HG02642 (cell line): ENCODE results near the gene DOCK11.

ENCODE experiments used
- ATAC-seq: cut with Tn5 transposase; IDR thresholded peaks from one replicate; pipeline ENCODE4 v1.9.1; 2021; ENCODE audit warnings: mild to moderate bottlenecking; ENCODE audit not compliant: unreplicated experiment, poor library complexity

Gene DOCK11

GRCh38 chrX:118499295-118499694 lies 3.7 kb downstream of the DOCK11 start:
- ATAC-seq = no peak

DNA sequence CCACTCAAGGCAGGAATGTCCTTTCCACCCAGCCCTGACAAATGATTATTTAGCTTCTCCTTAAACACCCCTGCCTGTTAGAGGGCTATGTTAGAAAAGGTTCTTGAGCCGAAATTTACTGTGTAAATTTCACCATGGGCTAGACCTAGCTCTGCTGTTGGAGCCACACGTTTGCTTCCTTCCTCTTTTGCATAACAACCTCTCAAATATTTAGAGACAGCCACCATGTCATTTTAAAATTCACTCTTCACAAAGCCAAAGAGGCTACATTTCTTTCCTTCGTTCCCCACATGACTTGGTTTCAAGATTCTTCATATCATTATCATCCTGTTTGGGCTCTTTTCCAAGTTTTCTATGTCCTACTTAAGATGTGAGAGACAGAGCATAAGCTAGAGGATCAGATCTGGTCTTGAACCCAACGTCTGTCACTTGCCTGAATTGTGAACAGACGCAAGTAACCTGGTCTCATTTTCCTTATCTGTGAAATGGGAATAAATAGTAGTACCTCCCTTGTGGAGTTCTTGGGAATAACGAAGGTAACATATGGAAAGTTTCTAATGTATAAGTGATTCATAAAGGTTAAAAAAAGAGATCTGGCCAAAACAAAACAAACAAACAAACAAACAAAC lies 6.7 kb downstream of the DOCK11 start:
- ATAC-seq = no peak

DNA sequence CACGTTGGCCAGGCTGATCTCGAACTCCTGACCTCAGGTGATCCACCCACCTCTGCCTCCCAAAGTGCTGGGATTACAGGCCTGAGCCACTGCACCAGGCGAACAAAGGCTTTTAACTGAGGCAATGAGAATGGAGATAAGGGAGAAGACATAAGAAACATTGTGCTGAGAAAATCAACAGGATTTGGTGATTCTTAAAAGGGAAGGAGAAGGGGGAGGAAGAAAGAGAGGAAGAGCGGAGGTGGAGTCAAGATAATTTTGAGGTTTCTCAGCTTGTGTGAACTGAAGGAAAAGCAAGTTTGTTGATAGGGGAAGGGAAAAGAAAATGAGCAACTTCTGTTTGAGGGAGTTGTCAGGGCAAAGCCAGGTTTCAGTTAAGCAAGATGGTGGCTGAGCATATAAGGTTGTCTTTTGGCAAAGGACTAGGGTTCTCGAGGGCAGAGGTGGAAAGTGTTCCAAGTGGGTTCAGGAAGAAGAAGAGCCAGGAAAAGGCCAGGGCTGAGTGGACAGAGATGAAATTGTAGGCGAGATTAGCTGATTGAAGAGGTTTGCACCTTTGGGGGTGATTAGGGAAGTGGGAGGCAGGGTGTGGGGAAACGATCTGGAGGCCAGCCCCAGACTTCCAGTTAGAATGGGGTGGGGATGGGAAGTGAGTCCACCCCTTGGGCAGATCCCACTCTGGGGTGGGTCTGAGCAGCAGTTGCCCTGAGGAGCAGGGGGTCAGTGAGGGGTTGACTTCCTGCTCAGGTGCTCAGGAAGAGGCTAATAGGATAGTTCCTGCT lies 7.8 kb downstream of the DOCK11 start:
- ATAC-seq = no peak

DNA sequence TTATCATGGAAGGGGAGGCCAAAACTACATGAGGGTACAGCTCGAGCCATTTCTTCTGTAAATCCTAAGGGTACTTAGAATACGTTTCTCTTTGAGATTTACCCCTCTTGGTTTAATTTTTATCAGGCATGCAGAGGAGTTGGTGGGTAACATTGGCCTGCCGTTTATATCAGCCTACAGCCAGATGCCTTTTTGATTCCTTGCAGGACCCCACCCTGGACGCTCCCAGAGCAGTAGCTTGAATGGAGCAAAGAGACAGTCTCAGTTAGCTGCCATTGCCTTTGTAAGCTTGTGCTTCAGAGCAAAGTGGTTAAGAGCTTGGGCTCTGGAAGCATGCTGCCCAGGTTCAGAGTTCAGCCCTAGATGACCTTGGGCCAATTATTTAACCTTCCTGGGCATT lies 9.0 kb downstream of the DOCK11 start:
- no peak for ATAC-seq

DNA sequence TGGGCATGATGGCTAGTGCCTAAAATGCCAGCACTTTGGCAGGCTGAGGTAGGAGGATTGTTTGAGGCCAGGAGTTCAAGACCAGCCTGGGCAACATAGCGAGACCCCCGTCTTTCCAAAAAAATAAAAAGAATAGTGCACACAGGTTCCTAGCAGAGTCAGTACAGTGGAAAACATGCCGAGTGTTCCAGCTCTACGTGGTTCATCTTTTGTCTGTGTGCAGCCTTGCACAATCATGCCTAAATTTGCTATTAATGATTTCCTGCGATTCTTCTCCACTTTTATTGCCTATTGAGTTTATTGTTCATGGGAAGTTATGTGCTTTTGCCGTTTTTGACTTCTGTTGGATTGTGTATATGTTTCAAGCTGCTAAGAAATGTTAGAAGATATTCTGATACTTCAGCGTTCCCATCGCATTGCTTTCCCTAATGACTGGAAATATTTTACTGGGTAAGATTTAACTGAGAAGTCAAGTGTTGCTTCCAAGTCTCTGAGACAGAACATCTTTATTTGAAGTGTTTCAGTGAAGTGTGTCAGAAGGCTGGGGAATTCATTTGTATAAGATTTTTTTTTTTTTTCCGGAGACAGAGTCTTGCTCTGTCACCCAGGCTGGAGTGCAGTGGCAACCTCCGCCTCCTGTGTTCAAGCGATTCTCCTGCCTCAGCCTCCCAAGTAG lies 11.3 kb downstream of the DOCK11 start:
- no peak for ATAC-seq

DNA sequence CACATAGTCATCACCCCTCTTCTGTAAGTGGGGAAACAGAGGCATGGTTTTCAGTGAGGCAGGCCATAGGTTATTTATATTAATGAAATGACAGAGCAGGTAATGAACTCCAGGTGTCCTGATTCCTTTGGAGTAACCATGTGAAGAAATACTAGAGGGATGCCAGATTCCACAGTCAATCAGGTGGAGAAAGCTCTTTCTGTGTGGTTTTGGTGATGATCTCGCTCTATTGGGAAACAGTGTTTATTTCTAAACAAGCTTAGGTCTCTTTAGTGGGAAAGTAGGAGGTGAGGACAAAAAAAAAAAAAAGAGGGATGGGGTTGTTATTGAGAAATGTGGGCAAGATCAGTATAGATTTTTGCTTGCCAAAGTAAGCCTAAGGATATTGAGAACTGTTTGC lies 12.2 kb downstream of the DOCK11 start:
- no peak for ATAC-seq

GRCh38 chrX:118508221-118508620 lies 12.6 kb downstream of the DOCK11 start:
- ATAC-seq = no peak

DNA sequence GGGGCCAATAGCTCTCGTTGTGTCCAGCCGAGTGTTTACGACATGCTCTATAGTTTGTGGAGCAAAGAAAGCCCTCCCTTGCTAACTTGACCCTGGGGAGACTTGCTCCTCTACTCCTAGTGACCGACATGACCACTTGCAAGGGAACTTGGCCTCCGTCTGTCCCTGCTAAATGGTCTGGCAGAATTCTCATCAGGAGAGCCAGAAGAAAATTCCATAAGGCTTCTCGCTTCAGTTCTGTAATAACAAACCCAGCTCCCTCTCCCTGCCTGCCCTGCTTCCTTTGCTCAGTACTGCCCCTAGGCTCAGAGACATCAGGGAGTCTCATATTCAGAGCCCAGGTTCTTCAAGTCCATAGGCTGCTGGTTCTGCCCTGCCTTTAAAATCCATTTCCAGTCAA lies 13.0 kb downstream of the DOCK11 start:
- no peak for ATAC-seq

DNA sequence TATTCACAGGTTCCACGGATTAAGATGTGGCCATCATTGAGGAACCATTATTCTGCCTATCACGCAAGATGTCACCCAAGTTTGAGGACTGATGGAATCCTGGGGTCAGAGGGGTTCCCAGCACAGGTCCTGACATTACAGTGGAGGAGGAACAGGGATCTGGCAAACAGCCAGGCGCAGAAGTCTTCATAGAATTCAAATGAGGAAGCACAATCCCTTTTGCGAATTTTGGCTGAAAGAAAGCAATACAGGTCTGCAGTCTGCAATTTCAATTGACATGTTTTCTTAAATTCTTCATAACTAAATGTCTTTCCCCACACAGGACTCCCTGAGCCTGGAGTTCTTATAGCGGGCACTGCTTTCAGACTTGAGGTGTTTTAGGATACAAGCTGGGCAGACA lies 14.5 kb downstream of the DOCK11 start:
- ATAC-seq = no peak

GRCh38 chrX:118513120-118513898 lies 17.7 kb downstream of the DOCK11 start:
- no peak for ATAC-seq

DNA sequence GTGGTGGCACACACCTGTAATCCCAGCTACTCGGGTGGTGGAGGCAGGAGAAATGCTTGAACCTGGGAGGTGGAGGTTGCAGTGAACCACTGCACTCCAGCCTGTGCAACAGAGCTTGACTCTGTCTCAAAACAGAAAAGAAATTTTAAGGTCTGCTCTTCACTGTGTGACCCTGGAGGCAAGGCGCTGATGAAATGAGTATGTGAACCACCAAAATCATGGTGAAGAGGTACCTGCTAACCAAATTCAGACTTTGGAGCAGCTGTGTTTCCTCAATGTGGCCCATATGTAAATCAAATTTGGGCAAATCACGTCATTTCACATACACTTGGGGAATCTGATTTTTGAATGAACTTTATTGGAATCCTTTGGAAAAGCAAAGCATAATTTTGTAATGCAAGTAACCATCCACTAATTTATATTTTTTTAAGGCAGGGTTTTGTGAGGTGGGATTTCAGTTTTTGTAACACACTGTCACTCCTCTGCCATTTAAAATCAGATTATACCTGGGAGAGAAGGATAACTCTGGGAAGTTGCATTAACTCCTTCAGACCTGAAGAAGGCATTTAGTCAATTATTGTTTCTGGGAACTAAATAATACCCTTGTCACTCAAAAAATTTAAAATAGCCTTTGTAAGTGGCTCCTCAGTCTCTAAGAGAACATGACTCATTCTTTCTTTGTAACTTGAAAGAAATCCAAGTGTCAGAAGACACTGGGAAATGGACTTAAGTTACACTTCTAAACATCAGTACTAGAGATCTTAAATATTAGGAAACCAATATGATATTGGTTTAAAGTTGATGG lies 24.0 kb downstream of the DOCK11 start:
- ATAC-seq = no peak

GRCh38 chrX:118520216-118521206 lies 24.9 kb downstream of the DOCK11 start:
- ATAC-seq = no peak

- no peak for ATAC-seq
Measured at GRCh38 chrX:118521435-118521834, 25.8 kb downstream of the DOCK11 start.

GRCh38 chrX:118522230-118522926 lies 26.8 kb downstream of the DOCK11 start:
- ATAC-seq = no peak

- no peak for ATAC-seq
Measured at GRCh38 chrX:118523920-118524319, 28.3 kb downstream of the DOCK11 start.

- no peak for ATAC-seq
Measured at GRCh38 chrX:118524344-118524743, 28.7 kb downstream of the DOCK11 start.

- ATAC-seq = no peak
Measured at GRCh38 chrX:118525174-118525730, 29.6 kb downstream of the DOCK11 start.

DNA sequence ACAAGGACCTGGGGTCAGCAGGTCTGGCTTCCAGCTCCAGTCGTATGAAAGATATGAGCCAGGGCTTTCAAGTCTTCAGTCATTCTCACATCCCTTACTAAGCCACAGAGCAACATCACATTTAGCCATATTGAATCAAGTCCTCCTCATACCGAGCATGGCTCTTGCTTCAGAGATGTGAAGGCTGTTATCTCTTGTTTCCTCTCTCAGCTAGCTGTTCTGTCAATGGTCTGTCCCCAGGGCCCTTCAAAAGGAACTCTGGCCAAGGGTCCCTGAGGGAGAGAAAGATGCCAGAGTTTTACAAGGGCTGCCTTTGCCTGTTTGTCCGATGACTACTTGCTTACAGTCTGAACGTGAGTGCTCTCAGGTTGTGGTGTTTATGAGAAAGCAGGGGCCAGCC lies 30.5 kb downstream of the DOCK11 start:
- no peak for ATAC-seq
